Urinary bladder (tissue), 4 donors: ENCODE results near the gene PRKACB. TPM values are rescaled to one million over a fixed set of nuclear protein-coding genes. Genes with fewer than 3 reads are reported as not detected.
"Not testable (repeated sequence)": the region's sequence is repeated elsewhere in the genome, so short reads cannot be mapped to it uniquely, and the experiment has no call there.

Source experiments
- DNase-seq: peaks from one replicate; pipeline ENCODE4 v3.0.0-alpha.2; 2015; ENCODE audit errors: extremely low spot score
- H3K27ac ChIP-seq: one replicate; pipeline ENCODE4 v1.5.1; 2013; ENCODE audit warnings: low read depth, mild to moderate bottlenecking, moderate library complexity
- H3K36me3 ChIP-seq: one replicate; pipeline ENCODE4 v1.6.1; 2013; ENCODE audit warnings: mild to moderate bottlenecking, moderate library complexity; ENCODE audit not compliant: insufficient read depth
- H3K4me1 ChIP-seq: one replicate; pipeline ENCODE4 v1.6.1; 2013; ENCODE audit warnings: mild to moderate bottlenecking, moderate library complexity; ENCODE audit not compliant: insufficient read depth
- H3K4me3 ChIP-seq: one replicate; pipeline ENCODE4 v1.5.1; 2013; ENCODE audit warnings: low read depth, low read length
- WGBS: extraction: QIAGEN DNeasy Blood & Tissue Kit; methylation state at CpG from one replicate; pipeline ENCODE4 v1.1.7; 2013; 5-methylcytosine and 5-hydroxymethylcytosine counted together
- polyA plus RNA-seq: library from polyadenylated mRNA; stranded (reverse); fragments of 200-250 nt; gene quantifications from one replicate; pipeline ENCODE4 v1.2.3, GENCODE V29; 2013
- total RNA-seq: library from RNA; depleted of rRNA; stranded (reverse); fragments of >200 nt; gene quantifications from one replicate; pipeline ENCODE4 v1.2.3, GENCODE V29; 2014
- donor health status: healthy with polysubstance abuse.
- donor health status: healthy.

The PRKACB gene
- 107 TPM for total RNA-seq
- polyA plus RNA-seq = 33.5 TPM

DNA sequence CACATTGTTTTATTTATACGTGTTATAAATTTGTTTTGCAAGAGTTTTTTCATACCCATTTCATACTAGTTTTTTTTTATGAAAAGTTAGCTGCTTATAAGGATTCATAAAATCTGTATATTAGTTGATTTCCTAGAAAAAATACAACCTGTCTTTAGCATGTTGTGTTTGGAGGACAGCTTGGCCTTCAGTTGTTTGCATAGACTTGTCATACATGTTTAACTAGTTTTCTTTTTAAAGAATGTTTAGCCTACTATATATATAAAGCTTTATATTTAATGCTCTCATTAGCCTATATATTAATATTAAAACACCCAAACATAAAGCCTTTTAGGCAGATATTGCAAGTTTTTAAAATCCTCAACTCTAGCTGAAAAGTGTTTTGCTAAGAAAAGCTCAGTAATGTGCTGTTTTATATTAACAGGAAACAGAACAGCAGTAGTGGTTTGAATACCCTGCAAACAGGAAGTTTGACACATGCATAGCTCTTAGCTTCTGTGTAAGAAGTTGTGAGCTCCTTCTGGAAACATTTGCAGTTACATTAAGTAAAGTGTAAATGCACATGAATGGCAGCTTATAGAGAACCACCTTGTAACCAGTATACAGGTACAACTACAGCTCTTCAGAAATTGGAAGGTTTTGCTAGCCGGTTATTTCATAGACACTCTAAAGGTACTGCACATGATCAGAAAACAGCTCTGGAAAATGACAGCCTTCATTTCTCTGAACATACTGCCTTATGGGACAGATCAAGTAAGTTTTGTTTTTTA, at the start of gene PRKACB:
Gene PRKACB, plus strand, starts transcription at position 476 of the 770 bp plus-strand sequence. Its CDS starts 91 bp downstream, at position 567.
- peak within 1 kb of the TSS; percentile 50 for H3K27ac ChIP-seq
- no peak within 1 kb of the TSS for H3K4me3 ChIP-seq
- H3K4me1 ChIP-seq = no peaks in the 10 kb centered on the region
- no peak for DNase-seq
- 73% methylated on average over 2 of the region's 2 CpGs for WGBS
- H3K36me3 ChIP-seq = no peaks in the 10 kb centered on the region

DNA sequence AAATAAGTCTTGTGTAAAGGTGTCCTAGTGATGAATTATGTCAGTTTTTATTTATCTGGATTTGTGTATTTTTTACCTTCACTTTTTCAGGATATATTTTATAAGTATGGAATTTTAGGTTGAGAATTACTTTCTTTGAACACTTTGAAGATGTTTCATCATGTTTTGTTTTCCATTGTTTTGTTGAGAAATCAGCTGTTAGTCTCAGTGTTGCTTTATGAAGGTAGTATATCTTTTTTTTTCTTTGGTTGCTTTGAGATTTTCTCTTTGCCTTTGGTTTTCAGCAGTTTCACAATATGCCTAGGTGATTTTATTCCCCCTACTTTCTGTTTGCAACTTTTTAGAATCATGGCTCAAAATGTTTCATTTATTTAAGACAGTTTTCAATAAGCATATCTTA, 48.8 kb upstream of the PRKACB start:
- Histone ChIP-seq H3K27ac (no peak overlapping the region), H3K4me3 (no peak overlapping the region), H3K4me1 (no peaks in the 10 kb centered on the region), H3K36me3 (no peaks in the 10 kb centered on the region)
- no peak for DNase-seq

DNA sequence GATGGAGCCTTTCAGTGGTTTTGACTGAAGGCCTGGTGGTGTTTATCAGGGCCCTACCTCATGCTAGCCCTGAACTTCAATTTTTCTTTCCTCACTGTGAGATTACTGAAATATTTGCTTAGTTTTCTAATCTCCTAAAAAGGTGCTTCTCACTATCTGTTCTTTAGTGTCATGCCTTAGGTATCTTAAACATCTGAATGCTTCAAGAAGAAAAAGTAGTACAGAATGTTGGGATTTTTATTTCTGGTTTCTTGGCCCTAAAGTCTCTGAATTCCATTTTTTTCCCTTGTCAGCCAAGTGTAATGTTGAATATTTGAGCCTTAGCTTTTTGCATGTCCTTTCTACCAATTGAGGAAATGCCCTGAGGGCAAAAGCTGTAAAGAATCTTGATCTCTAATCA, 47.9 kb upstream of the PRKACB start:
- Histone ChIP-seq H3K36me3 (no peaks in the 10 kb centered on the region), H3K27ac (no peak overlapping the region), H3K4me1 (no peaks in the 10 kb centered on the region), H3K4me3 (no peak overlapping the region)
- no peak for DNase-seq

DNA sequence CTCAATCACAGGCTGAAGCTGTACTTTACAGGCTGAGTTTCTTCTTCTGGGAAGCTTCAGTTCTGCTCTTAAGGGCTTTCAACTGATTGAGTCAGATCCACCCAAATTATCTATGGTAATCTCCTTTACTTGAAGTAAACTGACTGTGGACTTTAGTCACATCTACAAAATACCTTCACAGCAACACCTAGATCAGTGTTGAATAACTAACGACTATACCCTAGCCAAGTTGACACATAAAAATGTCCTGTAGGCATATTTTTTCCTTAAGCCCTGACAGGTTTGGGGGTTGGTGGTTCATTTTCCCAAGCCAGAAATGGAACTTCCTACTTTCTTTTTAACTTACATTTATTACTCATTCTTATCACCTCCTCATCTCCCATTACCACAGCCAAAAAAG, 42.9 kb upstream of the PRKACB start:
- DNase-seq = no peak
- no peak overlapping the region for H3K27ac ChIP-seq
- H3K4me1 ChIP-seq = no peaks in the 10 kb centered on the region
- H3K36me3 ChIP-seq = no peaks in the 10 kb centered on the region
- 66% methylated on average over 1 of the region's 1 CpG for WGBS
- no peak overlapping the region for H3K4me3 ChIP-seq

DNA sequence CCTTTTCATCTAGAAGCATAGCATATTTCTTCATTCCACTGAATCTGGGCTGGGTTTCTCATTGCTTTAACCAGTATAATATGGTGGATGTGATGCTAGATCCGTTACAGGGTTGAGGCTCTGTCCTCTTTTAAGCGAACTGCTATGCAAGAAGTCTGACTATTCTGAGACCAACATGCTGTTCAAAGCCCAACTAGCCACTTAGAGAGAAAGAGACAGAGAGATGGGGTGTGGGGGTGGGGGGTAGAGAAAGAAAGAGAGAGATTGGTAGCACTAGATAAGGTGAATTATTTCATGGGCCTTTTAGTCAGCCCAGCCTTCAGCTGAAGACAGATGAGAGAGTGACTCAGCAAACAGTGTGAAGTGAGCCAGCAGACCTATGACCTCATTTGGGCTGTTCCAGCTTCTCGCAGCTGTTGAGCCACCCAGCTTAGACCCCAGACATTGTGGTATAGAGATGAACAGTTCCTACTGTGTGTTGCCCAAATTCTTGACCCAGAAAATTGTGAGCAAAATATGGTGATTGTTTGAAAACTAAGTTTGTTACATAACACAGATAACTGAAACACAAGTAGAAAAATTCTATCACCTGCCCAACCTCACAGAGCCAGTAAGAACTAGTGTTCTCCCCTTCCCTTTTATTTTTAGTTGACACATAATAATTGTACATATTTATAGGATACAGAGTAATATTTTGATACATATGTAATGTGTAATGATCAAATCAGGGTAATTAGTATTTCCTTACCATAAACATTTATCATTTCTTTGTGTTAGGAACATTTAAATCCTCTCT, 40.7 kb upstream of the PRKACB start:
- H3K4me3 ChIP-seq = no peak overlapping the region
- no peak for DNase-seq
- no peaks in the 10 kb centered on the region for H3K4me1 ChIP-seq
- no peaks in the 10 kb centered on the region for H3K36me3 ChIP-seq
- 67% methylated on average over 3 of the region's 3 CpGs for WGBS
- H3K27ac ChIP-seq = no peak overlapping the region

DNA sequence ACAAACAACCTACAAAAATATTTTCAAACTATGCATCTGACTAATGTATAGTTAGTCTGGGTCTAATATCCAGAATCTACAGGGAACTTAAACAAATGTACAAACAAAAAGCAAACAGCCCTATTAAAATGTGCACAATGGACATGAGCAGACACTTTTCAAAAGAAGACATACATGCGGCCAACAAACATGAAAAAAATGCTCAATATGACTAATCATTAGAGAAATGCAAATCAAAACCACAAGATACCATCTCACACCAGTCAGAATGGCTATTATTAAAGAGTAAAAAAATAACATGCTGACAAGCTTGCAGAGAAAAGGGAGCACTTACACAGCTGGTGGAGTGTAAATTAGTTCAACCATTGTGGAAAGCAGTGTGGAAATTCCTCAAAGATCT, 36.5 kb upstream of the PRKACB start:
- not testable (repeated sequence) for DNase-seq, H3K4me1 ChIP-seq, H3K36me3 ChIP-seq, H3K4me3 ChIP-seq, H3K27ac ChIP-seq
- WGBS = 88% methylated on average over 1 of the region's 1 CpG

DNA sequence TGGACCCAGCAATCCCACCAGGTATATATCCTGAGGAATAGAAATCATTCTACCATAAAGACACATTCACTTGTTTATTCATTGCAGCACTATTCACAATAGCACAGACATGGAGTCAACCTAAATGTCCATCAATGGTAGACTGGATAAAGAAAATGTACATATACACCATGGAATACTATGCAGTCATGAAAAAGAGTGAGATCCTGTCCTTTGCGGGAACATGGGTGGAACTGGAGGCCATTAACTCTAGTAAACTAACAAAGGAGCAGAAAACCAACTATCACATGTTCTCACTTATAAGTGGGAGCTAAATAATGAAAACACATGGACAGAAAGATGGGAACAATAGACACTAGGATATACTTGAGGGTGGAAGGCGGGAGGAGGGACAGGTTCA, 36.1 kb upstream of the PRKACB start:
- Histone ChIP-seq H3K4me1 (no peaks in the 10 kb centered on the region), H3K4me3 (no peak overlapping the region), H3K27ac (no peak overlapping the region), H3K36me3 (no peaks in the 10 kb centered on the region)
- no peak for DNase-seq
- WGBS = 100% methylated on average over 2 of the region's 2 CpGs

DNA sequence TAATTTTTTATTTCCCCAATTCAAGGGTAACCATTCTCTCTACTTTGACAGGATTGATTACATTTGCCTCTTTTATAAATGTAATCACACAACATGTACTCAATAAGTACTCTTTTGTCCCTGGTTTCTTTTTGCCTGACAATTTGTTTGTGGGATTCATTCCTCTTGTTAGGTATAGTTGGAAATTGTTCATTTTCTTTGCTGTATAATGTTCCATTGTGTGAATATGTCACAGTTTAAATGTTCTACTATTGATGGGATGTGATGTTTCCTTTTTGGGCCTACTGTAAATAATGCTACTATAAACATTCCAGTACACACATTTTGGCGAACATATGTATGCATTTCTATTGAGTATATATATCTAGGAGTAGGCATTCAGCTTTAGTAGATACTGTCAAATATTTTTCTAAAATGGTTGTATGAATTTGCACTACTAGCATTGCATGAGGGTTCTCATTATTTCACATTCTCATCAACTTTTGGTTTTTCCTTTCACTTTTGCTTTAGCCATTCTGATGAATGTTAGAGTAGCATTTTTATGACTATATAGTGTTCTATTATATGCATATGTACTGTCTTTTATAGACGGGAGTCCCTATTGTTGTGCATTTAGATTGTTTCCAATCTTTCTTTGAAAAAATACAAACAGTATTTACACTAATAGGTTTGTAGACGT, 35.0 kb upstream of the PRKACB start:
- Histone ChIP-seq H3K27ac (no peak overlapping the region), H3K36me3 (no peaks in the 10 kb centered on the region), H3K4me1 (no peaks in the 10 kb centered on the region), H3K4me3 (no peak overlapping the region)
- 97% methylated on average over 3 of the region's 3 CpGs for WGBS
- DNase-seq = no peak

DNA sequence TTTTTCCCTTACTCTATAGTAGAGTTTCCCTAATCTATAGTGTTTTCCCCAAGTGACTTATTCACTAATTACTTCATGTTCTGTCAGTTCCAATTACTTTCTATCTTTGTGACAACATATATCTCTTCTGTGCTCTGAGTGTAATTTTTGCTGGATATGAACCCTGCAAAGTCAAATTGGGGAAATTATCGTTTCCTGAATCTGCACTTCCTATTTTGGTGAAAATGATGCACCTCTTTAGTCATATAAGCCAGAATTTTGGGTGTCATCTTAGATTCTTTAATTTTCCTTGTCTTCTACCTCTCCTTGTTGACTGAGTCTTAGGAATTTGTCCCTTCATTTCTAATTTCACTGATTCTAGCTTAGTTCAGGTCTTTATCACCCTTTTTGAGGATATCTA, 33.4 kb upstream of the PRKACB start:
- H3K4me3 ChIP-seq = no peak overlapping the region
- DNase-seq = no peak
- H3K4me1 ChIP-seq = no peaks in the 10 kb centered on the region
- H3K27ac ChIP-seq = no peak overlapping the region
- H3K36me3 ChIP-seq = no peaks in the 10 kb centered on the region
- 87% methylated on average over 1 of the region's 1 CpG for WGBS

DNA sequence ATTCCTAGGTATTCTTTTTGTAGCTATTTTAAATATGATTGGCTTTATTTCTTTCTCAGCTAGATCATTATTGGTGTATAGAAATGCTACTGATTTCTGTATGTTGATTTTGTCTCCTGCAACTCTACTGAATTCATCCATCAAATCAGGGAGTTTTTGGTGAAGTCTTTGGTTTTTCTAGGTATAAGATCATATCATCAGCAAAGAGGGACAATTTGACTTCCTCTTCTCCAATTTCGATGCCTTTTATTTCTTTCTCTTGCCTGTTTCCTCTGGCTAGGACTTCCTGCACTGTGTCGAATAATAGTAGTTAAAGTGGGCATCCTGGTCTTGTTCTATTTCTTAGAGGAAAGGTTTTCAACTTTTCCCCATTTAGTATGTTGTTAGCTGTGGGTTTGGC, 27.5 kb upstream of the PRKACB start:
- 80% methylated on average over 2 of the region's 2 CpGs for WGBS
- no peak overlapping the region for H3K27ac ChIP-seq
- no peak for DNase-seq

DNA sequence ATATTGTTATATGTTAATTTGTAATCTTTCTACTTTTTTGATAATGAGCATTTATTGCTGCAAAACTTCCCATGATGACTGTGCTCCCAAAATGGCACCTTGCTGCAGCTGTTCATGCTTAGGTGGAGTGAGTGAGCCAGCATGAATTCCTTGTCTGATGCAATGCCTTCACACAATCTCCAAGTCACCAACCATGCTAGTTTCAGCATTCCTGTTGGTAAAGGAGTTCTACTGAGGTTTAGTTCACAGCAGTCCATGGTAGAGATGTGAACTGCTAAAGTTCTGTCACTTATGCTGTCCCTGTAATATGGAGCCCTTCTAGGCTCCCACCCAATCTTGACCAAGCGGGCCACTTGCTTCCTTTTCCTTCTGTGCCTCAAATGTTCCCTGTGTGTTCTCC, 26.2 kb upstream of the PRKACB start:
- DNase-seq = no peak
- no peak overlapping the region for H3K27ac ChIP-seq
- H3K4me3 ChIP-seq = no peak overlapping the region
- H3K4me1 ChIP-seq = no peaks in the 10 kb centered on the region
- WGBS = 100% methylated on average over 1 of the region's 1 CpG
- H3K36me3 ChIP-seq = no peaks in the 10 kb centered on the region

More for the DNA sequence above, 27.5 kb upstream of the PRKACB start:
- Histone ChIP-seq H3K4me3 (no peak overlapping the region), H3K36me3 (no peaks in the 10 kb centered on the region), H3K4me1 (no peaks in the 10 kb centered on the region)

DNA sequence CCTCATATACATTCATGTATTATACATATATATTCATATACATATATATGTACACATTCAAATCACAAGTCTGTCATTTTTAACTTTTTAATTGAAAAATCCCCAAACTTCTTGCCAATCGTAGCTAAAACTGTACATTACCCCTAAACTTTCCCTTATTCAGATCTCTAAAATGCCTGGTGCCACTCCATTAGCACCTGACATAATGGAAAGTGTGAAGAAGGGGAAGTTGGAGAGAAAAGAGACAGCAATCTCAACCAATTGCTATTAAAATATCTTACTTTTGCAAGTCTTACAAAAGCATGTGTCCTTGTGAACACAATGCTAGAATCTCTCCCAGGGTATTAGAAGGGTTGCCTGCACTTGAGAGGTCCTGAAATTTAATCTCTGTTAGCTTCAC, 22.7 kb upstream of the PRKACB start:
- 90% methylated on average over 1 of the region's 1 CpG for whole genome bisulfite sequencing
- H3K4me3 ChIP-seq = no peak overlapping the region
- no peak for DNase-seq
- H3K4me1 ChIP-seq = no peaks in the 10 kb centered on the region
- no peaks in the 10 kb centered on the region for H3K36me3 ChIP-seq
- no peak overlapping the region for H3K27ac ChIP-seq

DNA sequence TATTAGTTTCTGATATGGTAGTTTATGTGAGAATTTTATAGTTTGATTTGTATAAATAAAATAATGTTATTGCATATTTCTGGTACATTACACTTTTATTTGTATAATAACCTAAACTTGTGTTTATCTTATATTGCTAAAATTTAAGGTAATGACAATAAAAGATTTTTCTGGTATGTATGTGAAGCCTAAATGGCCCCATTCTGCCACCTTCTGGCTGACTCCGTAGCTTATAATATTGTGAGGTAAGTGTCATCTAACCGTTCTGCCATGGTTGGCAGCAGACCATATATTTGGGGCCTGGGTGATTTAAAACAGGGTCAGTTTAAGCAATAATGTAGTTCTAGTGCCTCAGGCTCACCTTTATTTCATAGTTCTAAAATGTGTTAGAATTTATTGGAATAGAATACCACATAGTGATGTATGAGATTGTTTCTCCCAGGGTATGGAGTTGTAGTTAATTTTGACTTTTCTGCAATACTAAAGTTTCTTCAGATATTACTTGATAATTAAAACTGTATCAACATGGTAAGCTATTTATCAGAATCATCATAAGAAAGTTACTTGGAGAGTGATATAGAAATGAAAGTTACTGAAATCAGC, 21.2 kb upstream of the PRKACB start:
- no peak for DNase-seq

More for the DNA sequence above, 21.2 kb upstream of the PRKACB start:
- WGBS = 6% methylated on average over 2 of the region's 2 CpGs
- Histone ChIP-seq H3K27ac (no peak overlapping the region), H3K4me1 (no peaks in the 10 kb centered on the region), H3K36me3 (no peaks in the 10 kb centered on the region), H3K4me3 (no peak overlapping the region)
